H1 (cell line): ENCODE measurements around the gene CTXN2. TPM values are rescaled to one million over a fixed set of nuclear protein-coding genes. Genes with fewer than 3 reads are reported as not detected.

ENCODE experiments used
- CTCF ChIA-PET: fragments of 300-600 bp; sonication (Branson Sonifier 250); formaldehyde crosslinking; loops from one replicate; lab custom pipeline; 2021; ENCODE audit not compliant: partially characterized antibody; lab: Charles Lee
- POLR2A ChIA-PET: fragments of 300-600 bp; sonication (Branson Sonifier 250); formaldehyde crosslinking; loops from one replicate; lab custom pipeline; 2021; ENCODE audit warnings: inconsistent platforms; ENCODE audit not compliant: partially characterized antibody; lab: Charles Lee
- DNase-seq, 2 experiments: peaks; one replicate each; pipeline versions ENCODE4 v3.0.0 to v3.0.0-alpha.2; 2010 to 2022; ENCODE audit warnings: low spot score in 2 of 2, low read depth in 1 of 2, mixed read lengths in 1 of 2
- FAIRE-seq: peaks from 2 replicates; lab custom pipeline; 2011; peaks lifted over from hg19 to GRCh38; lab: Jason Lieb, UNC
- H2AFZ ChIP-seq: 2 replicates; pipeline ENCODE4 v1.8.1; 2012; ENCODE audit warnings: low read length, inconsistent platforms
- H2AK5ac ChIP-seq: 2 replicates; pipeline ENCODE4 v1.6.1; 2013; ENCODE audit warnings: low read depth, low read length
- H2BK120ac ChIP-seq: replicated peaks from 2 replicates; pipeline ENCODE3; 2013; ENCODE audit warnings: low read depth, low read length, inconsistent platforms
- H2BK12ac ChIP-seq: 2 replicates; pipeline ENCODE4 v1.6.1; 2013; ENCODE audit warnings: low read depth, low read length
- H2BK15ac ChIP-seq: 2 replicates; pipeline ENCODE4 v1.6.1; 2013; ENCODE audit warnings: low read length
- H2BK20ac ChIP-seq: 2 replicates; pipeline ENCODE4 v1.6.1; 2013; ENCODE audit warnings: low read length
- H2BK5ac ChIP-seq: 2 replicates; pipeline ENCODE4 v1.6.1; 2013; ENCODE audit warnings: low read depth, low read length
- H3K14ac ChIP-seq: 2 replicates; pipeline ENCODE4 v1.6.1; 2013; ENCODE audit warnings: inconsistent platforms; ENCODE audit not compliant: insufficient read length
- H3K18ac ChIP-seq: 2 replicates; pipeline ENCODE4 v1.6.1; 2013; ENCODE audit warnings: low read length; ENCODE audit errors: extremely low read depth
- H3K23ac ChIP-seq: 2 replicates; pipeline ENCODE4 v1.6.1; 2013; ENCODE audit warnings: inconsistent platforms; ENCODE audit not compliant: insufficient read length
- H3K23me2 ChIP-seq: 2 replicates; pipeline ENCODE4 v1.6.1; 2013; ENCODE audit warnings: low read depth, low read length
- H3K27ac ChIP-seq: 2 replicates; pipeline ENCODE4 v1.6.1; 2011; ENCODE audit warnings: low read depth, low read length, inconsistent platforms
- H3K27me3 ChIP-seq, 4 experiments: replicated peaks in 1 of 4; 1 replicate in 1 of 4; 2 replicates in 3 of 4; pipeline versions ENCODE4 v1.6.1 to v1.8.1; 2011 to 2013; ENCODE audit warnings: low read length in 3 of 4, mild to moderate bottlenecking in 3 of 4, inconsistent platforms in 2 of 4, mixed read lengths in 2 of 4, moderate library complexity in 1 of 4; ENCODE audit not compliant: control insufficient read depth in 3 of 4, insufficient read depth in 3 of 4; ENCODE audit errors: extremely low read depth in 1 of 4
- H3K36me3 ChIP-seq, 4 experiments: 2 replicates each; pipeline versions ENCODE4 v1.6.1 to v1.8.1; 2011 to 2013; ENCODE audit warnings: mild to moderate bottlenecking in 4 of 4, low read length in 3 of 4, moderate library complexity in 2 of 4, control low read depth in 1 of 4, inconsistent platforms in 1 of 4; ENCODE audit not compliant: insufficient read depth in 4 of 4, control insufficient read depth in 2 of 4
- H3K4ac ChIP-seq: replicated peaks from 2 replicates; pipeline ENCODE3; 2013; ENCODE audit warnings: low read length, low read depth, mixed read lengths, inconsistent platforms; ENCODE audit not compliant: insufficient read length
- H3K4me1 ChIP-seq, 4 experiments: replicated peaks in 1 of 4; 1 replicate in 1 of 4; 2 replicates in 3 of 4; pipeline versions ENCODE4 v1.6.1 to v1.8.1; 2011 to 2013; ENCODE audit warnings: low read length in 3 of 4, inconsistent platforms in 2 of 4, mixed read lengths in 1 of 4; ENCODE audit not compliant: insufficient read depth in 4 of 4, control insufficient read depth in 3 of 4
- H3K4me2 ChIP-seq, 2 experiments: 2 replicates each; pipeline versions ENCODE4 v1.6.1 to v1.8.1; 2011 to 2013; ENCODE audit warnings: low read depth in 2 of 2, low read length in 2 of 2, control low read depth in 1 of 2, inconsistent platforms in 1 of 2, mild to moderate bottlenecking in 1 of 2; ENCODE audit not compliant: insufficient read depth in 1 of 2
- H3K4me3 ChIP-seq, 4 experiments: fragments of 200-600, 300-600 bp in 1 of 4; sonication (generic), shearing (Covaris generic), sonication (Bioruptor Twin) in 1 of 4; 2 replicates each; pipeline versions ENCODE4 v1.5.1 to v1.8.1; 2011 to 2016; ENCODE audit warnings: low read length in 4 of 4, low read depth in 3 of 4, control low read depth in 2 of 4, inconsistent platforms in 2 of 4, mild to moderate bottlenecking in 2 of 4, mixed read lengths in 1 of 4, moderate library complexity in 1 of 4; ENCODE audit not compliant: insufficient read depth in 2 of 4; ENCODE audit errors: extremely low read depth in 1 of 4
- H3K56ac ChIP-seq: replicated peaks from 2 replicates; pipeline ENCODE3; 2013; ENCODE audit warnings: low read depth, mild to moderate bottlenecking, mixed read lengths, low read length, inconsistent platforms; ENCODE audit not compliant: insufficient read length
- H3K79me1 ChIP-seq: 2 replicates; pipeline ENCODE4 v1.6.1; 2013; ENCODE audit warnings: low read depth, low read length, control low read depth
- H3K79me2 ChIP-seq, 2 experiments: 2 replicates each; pipeline versions ENCODE4 v1.6.1 to v1.8.1; 2012 to 2013; ENCODE audit warnings: low read length in 2 of 2, mild to moderate bottlenecking in 2 of 2, inconsistent platforms in 1 of 2; ENCODE audit not compliant: insufficient read depth in 2 of 2, control insufficient read depth in 1 of 2
- H3K9ac ChIP-seq, 4 experiments: replicated peaks in 1 of 4; 1 replicate in 1 of 4; 2 replicates in 3 of 4; pipeline versions ENCODE4 v1.6.1 to v1.8.1; 2011 to 2013; ENCODE audit warnings: low read depth in 3 of 4, low read length in 3 of 4, control low read depth in 2 of 4, mild to moderate bottlenecking in 2 of 4, moderate library complexity in 2 of 4, inconsistent platforms in 1 of 4; ENCODE audit errors: extremely low read depth in 1 of 4
- H3K9me3 ChIP-seq, 2 experiments: 2 replicates each; pipeline versions ENCODE4 v1.6.1 to v1.8.1; 2012 to 2013; ENCODE audit warnings: mild to moderate bottlenecking in 2 of 2, moderate library complexity in 2 of 2, control low read depth in 1 of 2, inconsistent platforms in 1 of 2, low read depth in 1 of 2, low read length in 1 of 2, mixed read lengths in 1 of 2; ENCODE audit not compliant: insufficient read depth in 2 of 2
- H4K20me1 ChIP-seq, 2 experiments: replicated peaks in 1 of 2; 2 replicates each; pipeline versions ENCODE3 to v1.8.1; 2011 to 2013; ENCODE audit warnings: inconsistent platforms in 2 of 2, low read length in 2 of 2, mild to moderate bottlenecking in 1 of 2; ENCODE audit not compliant: insufficient read depth in 2 of 2, control insufficient read depth in 1 of 2
- H4K5ac ChIP-seq: 2 replicates; pipeline ENCODE4 v1.6.1; 2013; ENCODE audit warnings: low read length, low read depth, mixed read lengths, inconsistent platforms; ENCODE audit not compliant: insufficient read length
- H4K8ac ChIP-seq: 2 replicates; pipeline ENCODE4 v1.8.0; 2013; ENCODE audit warnings: mild to moderate bottlenecking, moderate library complexity, low read length, inconsistent platforms; ENCODE audit not compliant: insufficient read depth; ENCODE audit errors: extremely low read depth
- H4K91ac ChIP-seq: replicated peaks from 2 replicates; pipeline ENCODE3; 2013; ENCODE audit warnings: low read length, mixed read lengths, inconsistent platforms; ENCODE audit not compliant: insufficient read length
- EP300 ChIP-seq, 2 experiments: IDR thresholded peaks; 1 replicate in 1 of 2; 2 replicates in 1 of 2; pipeline ENCODE4 v1.6.1; 2011 to 2012; ENCODE audit warnings: low read depth in 2 of 2, low read length in 2 of 2, mild to moderate bottlenecking in 2 of 2, borderline replicate concordance in 1 of 2, inconsistent platforms in 1 of 2, moderate library complexity in 1 of 2
- EZH2 ChIP-seq: fragments of 200-600 bp; sonication (generic); IDR thresholded peaks from 2 replicates; pipeline ENCODE4 v1.7.1; 2012; ENCODE audit warnings: low read depth, mild to moderate bottlenecking, moderate library complexity, low read length, inconsistent platforms; ENCODE audit not compliant: severe bottlenecking
- JUN ChIP-seq: IDR thresholded peaks from 2 replicates; pipeline ENCODE4 v1.6.1; 2011; ENCODE audit warnings: low read depth, mild to moderate bottlenecking, improper control_type of control experiment, low read length
- TEAD4 ChIP-seq: IDR thresholded peaks from 2 replicates; pipeline ENCODE4 v1.6.1; 2012; ENCODE audit warnings: low read depth, low read length, inconsistent platforms, mixed read lengths
- WGBS, 2 experiments: shearing (Covaris generic) in 1 of 2; methylation state at CpG; one replicate each; pipeline versions ENCODE4 v1.1.6 to v1.1.7; 2013 to 2015; ENCODE audit warnings: low lambda C conversion rate in 2 of 2, mixed read lengths in 2 of 2, inconsistent platforms in 1 of 2, low coverage in 1 of 2, missing lambda C conversion rate in 1 of 2; ENCODE audit not compliant: insufficient replicate concordance in 2 of 2, insufficient coverage in 1 of 2, insufficient read length in 1 of 2; ENCODE audit errors: extremely low coverage in 1 of 2, missing lambda C conversion rate in 1 of 2; 5-methylcytosine and 5-hydroxymethylcytosine counted together
- polyA plus RNA-seq, 7 experiments: library from polyadenylated mRNA; depleted of rRNA in 3 of 7; stranded (reverse) in 5 of 7; unstranded in 2 of 7; fragments of >200 nt in 5 of 7; fragments of 200-250 nt in 2 of 7; gene quantifications; 1 replicate in 5 of 7; 2 replicates in 1 of 7; 4 replicates in 1 of 7; pipeline versions ENCODE4 v1.2.1 to v1.2.3, GENCODE V29; 2011 to 2013; ENCODE audit warnings: missing spikeins in 2 of 7, mixed read lengths in 2 of 7
- total RNA-seq: library from RNA; stranded (reverse); fragmentation: NEBNext Ultra II Directional; extraction: Animal tissue kit (Norgen Biotek cat#: 25700); gene quantifications from 2 replicates; pipeline ENCODE4 v1.2.1, GENCODE V29; 2021

The CTXN2 gene
- total and polyA plus RNA-seq, 2 of the 8 experiments (the other 6 are each of a cell fraction or from before 2014, with no cell fraction given): 0.08 TPM; not detected in 1

DNA sequence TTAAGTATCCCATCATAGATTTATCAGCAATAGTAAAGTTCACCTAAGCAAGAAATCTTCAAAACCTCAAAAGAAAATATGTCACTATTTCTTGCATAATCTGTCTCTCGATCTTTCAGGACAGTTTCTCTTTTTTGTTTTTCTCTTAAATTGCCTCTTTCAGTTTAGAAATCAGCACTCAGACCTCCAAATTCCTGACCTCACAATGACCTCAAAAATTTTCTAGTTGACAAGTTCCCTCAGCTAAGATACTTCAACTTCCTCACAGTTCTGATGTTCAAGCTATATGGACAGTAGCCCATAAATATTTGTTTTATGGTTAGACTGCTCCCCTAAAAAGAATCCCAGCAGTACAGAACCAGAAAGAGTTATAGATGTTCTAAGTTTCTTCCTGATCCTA, 46.6 kb upstream of the CTXN2 start:
- 76% methylated on average over 1 of the region's 1 CpG; no CpG with 5 or more reads in 1 of the 2 experiments for WGBS, 2 experiments
- DNase-seq: no peak
- no peak for FAIRE-seq
- TF ChIP-seq EZH2: no peak
- no peak for TF ChIP-seq EP300 (IDR thresholded peaks at IDR 0.05; ENCODE audit: borderline replicate concordance in 1 of 2, low read depth in 2 of 2, low read length in 2 of 2)
- TF ChIP-seq JUN: no peak
- TF ChIP-seq TEAD4: no peak

More for the DNA sequence above, 46.6 kb upstream of the CTXN2 start:
- Histone ChIP-seq H3K4ac (no peak overlapping the region), H3K18ac (no peak overlapping the region), H3K4me2 (no peak overlapping the region), H3K23ac (no peak overlapping the region), H3K56ac (no peak overlapping the region), H4K5ac (no peak overlapping the region), H2AFZ (no peak overlapping the region), H2AK5ac (no peak overlapping the region), H3K4me1 (peaks cover 0 to 2% (median 0%) of the 10 kb centered on the region in 4 experiments; a peak in 1 of 7 replicates), H3K9me3 (no peaks in the 10 kb centered on the region), H2BK20ac (no peak overlapping the region), H3K79me1 (no peaks in the 10 kb centered on the region), H3K36me3 (peaks cover 0 to 56% (median 17%) of the 10 kb centered on the region in 4 experiments; a peak in 5 of 8 replicates), H3K27me3 (no peaks in the 10 kb centered on the region), H4K8ac (no peak overlapping the region), H3K14ac (no peak overlapping the region), H2BK5ac (no peak overlapping the region), H3K27ac (no peak overlapping the region), H3K79me2 (no peaks in the 10 kb centered on the region), H3K4me3 (no peak overlapping the region), H3K23me2 (no peaks in the 10 kb centered on the region), H2BK12ac (no peak overlapping the region), H3K9ac (no peak overlapping the region), H4K91ac (no peak overlapping the region), H4K20me1 (no peaks in the 10 kb centered on the region), H2BK15ac (no peak overlapping the region), H2BK120ac (no peak overlapping the region)
- ChIA-PET CTCF (no interaction called here), POLR2A (no interaction called here)
